ENCODE results near the gene CALML5. TPM values are rescaled to one million over a fixed set of nuclear protein-coding genes. Genes with fewer than 3 reads are reported as not detected.
A peak's percentile ranks its signal among the peaks of the same experiment; 100 is the strongest.

Gene CALML5
- total RNA-seq, 3 donors from 2014 or later: 31.0 to 31.1 TPM; not detected in 1

DNA sequence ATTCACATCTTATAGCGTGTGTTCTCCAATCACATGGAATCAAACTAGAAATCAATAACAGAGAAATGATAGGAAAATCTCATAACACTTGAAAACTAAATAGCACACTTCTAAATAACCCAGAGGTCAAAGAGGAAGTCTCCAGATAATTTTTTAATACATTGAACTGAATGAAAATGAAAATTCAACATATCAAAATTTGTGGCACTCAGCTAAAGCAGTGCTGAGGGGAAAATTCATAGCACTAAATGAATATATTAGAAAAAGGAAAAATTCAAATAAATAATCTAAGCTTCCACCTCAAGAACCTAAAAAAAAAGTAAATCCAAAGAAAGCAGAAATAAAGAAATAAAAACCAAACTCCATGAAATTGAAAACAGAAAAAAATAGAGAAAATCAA, 42.7 kb upstream of the CALML5 start:
- TF ChIP-seq, protein P1, sequence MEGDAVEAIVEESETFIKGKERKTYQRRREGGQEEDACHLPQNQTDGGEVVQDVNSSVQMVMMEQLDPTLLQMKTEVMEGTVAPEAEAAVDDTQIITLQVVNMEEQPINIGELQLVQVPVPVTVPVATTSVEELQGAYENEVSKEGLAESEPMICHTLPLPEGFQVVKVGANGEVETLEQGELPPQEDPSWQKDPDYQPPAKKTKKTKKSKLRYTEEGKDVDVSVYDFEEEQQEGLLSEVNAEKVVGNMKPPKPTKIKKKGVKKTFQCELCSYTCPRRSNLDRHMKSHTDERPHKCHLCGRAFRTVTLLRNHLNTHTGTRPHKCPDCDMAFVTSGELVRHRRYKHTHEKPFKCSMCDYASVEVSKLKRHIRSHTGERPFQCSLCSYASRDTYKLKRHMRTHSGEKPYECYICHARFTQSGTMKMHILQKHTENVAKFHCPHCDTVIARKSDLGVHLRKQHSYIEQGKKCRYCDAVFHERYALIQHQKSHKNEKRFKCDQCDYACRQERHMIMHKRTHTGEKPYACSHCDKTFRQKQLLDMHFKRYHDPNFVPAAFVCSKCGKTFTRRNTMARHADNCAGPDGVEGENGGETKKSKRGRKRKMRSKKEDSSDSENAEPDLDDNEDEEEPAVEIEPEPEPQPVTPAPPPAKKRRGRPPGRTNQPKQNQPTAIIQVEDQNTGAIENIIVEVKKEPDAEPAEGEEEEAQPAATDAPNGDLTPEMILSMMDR (IDR thresholded peaks at IDR 0.05): no peak
- TF ChIP-seq POLR2A (IDR thresholded peaks at IDR 0.05): no peak
- no peak for TF ChIP-seq POLR2AphosphoS5 (IDR thresholded peaks at IDR 0.05)
- DNase-seq (ENCODE audit: low spot score in 2 of 2): no peak

DNA sequence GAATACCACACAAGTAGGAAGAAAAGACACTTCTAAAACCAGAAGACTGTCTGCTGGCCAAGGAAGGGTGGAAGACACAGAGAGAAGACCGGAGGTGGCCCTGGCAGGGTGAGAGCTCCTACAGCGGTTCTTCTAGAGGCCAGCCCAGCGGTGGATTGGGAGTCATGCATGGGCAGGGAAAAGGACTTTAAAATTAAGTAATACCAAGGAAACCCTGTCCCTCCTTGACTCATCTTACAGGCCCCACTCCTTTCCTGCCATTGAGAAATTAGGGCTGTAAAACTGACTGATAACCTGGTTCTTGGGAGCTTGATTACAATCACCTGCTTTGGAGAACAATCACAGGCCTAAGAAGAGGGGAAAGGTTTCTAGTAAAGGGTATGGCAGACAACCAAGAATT, 41.5 kb upstream of the CALML5 start:
- Histone ChIP-seq H3K4me1 (peaks cover 4 to 10% of the 10 kb centered on the region in 2 donors), H3K27me3 (no peaks in the 10 kb centered on the region), H3K9me3 (no peaks in the 10 kb centered on the region), H3K4me3 (no peak overlapping the region), H3K36me3 (no peaks in the 10 kb centered on the region), H3K27ac (no peak overlapping the region)
- no peak for DNase-seq (ENCODE audit: low spot score in 2 of 2)
- no peak for TF ChIP-seq POLR2A (IDR thresholded peaks at IDR 0.05)
- TF ChIP-seq, protein P1 (IDR thresholded peaks at IDR 0.05): no peak
- TF ChIP-seq POLR2AphosphoS5 (IDR thresholded peaks at IDR 0.05): no peak
- intact Hi-C loops (cut with DNase I; ENCODE audit: low total_unique reads): no loop called here

More for the DNA sequence above, 42.7 kb upstream of the CALML5 start:
- Histone ChIP-seq H3K4me1 (peaks cover 4 to 22% of the 10 kb centered on the region in 2 donors), H3K27me3 (no peaks in the 10 kb centered on the region), H3K4me3 (no peak overlapping the region), H3K27ac (no peak overlapping the region), H3K36me3 (no peaks in the 10 kb centered on the region), H3K9me3 (no peaks in the 10 kb centered on the region)
- intact Hi-C loops (cut with DNase I; ENCODE audit: low total_unique reads): no loop called here

DNA sequence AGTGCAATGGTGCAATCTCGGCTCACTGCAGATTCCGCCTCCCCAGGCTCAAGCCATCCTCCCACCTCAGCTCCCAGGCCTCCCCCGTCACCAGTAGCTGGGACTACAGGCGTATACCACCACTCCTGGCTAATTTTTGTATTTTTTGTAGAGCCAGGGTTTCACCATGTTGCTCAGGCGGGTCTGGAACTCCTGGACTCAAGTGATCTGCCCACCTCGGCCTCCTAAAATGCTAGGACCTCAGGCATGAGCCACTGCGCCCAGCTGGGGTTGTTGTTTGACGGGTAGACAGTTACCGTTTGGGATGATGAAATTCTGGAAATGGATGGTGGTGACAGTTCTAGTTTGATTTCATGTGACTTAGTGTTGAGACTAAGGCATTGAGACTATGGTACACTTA, 40.7 kb upstream of the CALML5 start:
- Histone ChIP-seq H3K4me1 (peaks cover 2 to 10% of the 10 kb centered on the region in 2 donors), H3K4me3 (no peak overlapping the region), H3K36me3 (no peaks in the 10 kb centered on the region), H3K9me3 (no peaks in the 10 kb centered on the region), H3K27ac (peak overlapping the region in 1 of 2 donors; percentile 81), H3K27me3 (no peaks in the 10 kb centered on the region)
- TF ChIP-seq POLR2A (IDR thresholded peaks at IDR 0.05) (no peak), POLR2AphosphoS5 (IDR thresholded peaks at IDR 0.05) (no peak)
- TF ChIP-seq, protein P1 (IDR thresholded peaks at IDR 0.05): no peak
- peak in 1 of 2 donors; percentile 14 for DNase-seq (ENCODE audit: low spot score in 2 of 2)
- intact Hi-C loops (cut with DNase I; ENCODE audit: low total_unique reads): no loop called here

DNA sequence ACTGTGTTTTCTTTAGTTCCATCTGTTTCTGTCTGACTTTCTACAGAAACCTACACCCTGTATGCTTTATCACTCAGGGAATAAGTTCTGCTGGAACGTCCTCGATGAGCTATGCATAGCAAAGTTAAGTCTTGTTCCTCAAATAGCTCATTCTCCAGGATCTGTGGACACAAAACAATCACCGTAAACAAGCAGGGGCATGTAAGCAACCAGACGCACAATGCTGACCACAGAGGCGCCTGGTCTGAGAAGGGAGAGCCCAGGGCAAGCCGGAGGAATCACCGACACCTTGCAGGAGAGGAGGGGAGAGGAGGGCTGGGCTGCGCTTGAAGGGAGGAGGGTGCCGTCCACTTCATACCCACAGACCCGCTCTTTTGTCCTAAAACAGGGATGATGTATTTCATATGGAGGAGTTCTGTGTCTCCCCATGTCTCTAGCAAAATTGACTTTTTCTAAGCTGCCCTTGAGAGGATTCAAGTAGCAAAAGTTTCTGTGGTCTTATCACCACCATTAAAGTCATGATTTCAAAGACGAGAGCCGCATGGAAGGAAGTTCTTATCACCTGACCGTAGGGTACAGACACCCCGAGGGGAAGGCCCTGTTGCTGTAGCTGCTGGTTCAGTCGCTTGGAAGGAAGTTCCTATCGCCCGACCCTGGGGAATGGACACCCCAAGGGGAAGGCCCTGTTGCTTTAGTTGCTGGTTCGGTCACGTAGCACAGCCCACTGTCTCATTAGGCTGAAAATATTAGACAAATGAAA, 39.7 kb upstream of the CALML5 start:
- no peak for DNase-seq (ENCODE audit: low spot score in 2 of 2)
- H3K4me1 ChIP-seq: peaks cover 0 to 14% of the 10 kb centered on the region in 2 donors
- no peaks in the 10 kb centered on the region for H3K36me3 ChIP-seq
- no peaks in the 10 kb centered on the region for H3K9me3 ChIP-seq
- intact Hi-C loops (cut with DNase I; ENCODE audit: low total_unique reads): loop anchor here (1.0 kb wide), 1 partner anchor 40 kb away; the partner anchor contains the start of gene CALML5
- H3K27ac ChIP-seq: peak overlapping the region; percentile 78 to 81
- TF ChIP-seq POLR2AphosphoS5 (IDR thresholded peaks at IDR 0.05) (peak in 1 of 3 donors; percentile 3), POLR2A (IDR thresholded peaks at IDR 0.05) (no peak)
- TF ChIP-seq, protein P1 (IDR thresholded peaks at IDR 0.05): no peak
- no peaks in the 10 kb centered on the region for H3K27me3 ChIP-seq
- H3K4me3 ChIP-seq: no peak overlapping the region

DNA sequence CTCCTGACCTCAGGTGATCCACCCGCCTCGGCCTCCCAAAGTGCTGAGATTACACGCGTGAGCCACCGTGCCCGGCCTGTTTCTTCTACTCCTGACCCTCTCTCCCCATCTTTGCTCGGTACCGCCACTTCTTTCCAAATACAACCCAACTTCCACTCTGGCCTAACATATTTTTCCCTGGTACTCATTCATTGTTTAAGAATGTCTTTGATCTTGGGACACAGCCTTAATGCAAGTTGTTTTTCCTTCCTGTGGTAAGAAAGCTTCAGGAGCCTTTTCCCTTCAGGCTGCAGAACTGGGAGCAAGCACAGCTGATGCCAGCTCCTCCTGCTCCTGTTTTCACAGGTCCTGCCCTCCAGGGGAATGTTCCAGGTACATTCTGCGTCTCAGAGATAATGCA, 39.1 kb upstream of the CALML5 start:
- intact Hi-C loops (cut with DNase I; ENCODE audit: low total_unique reads): loop anchor here (1.0 kb wide), 1 partner anchor 39 kb away; the partner anchor contains the start of gene CALML5
- TF ChIP-seq, protein P1 (IDR thresholded peaks at IDR 0.05): no peak
- TF ChIP-seq POLR2A (IDR thresholded peaks at IDR 0.05) (no peak), POLR2AphosphoS5 (IDR thresholded peaks at IDR 0.05) (peak in 1 of 3 donors; percentile 13)
- Histone ChIP-seq H3K4me1 (peaks cover 0 to 14% of the 10 kb centered on the region in 2 donors), H3K9me3 (no peaks in the 10 kb centered on the region), H3K36me3 (no peaks in the 10 kb centered on the region), H3K4me3 (no peak overlapping the region), H3K27ac (peak overlapping the region; percentile 78 to 81), H3K27me3 (no peaks in the 10 kb centered on the region)
- DNase-seq (ENCODE audit: low spot score in 2 of 2): peak; percentile 51 to 64

Measured in breast epithelium (tissue), 4 donors.